ENCODE data around the gene CHMP4A. TPM values are rescaled to one million over a fixed set of nuclear protein-coding genes. Genes with fewer than 3 reads are reported as not detected.
A peak's percentile ranks its signal among the peaks of the same experiment; 100 is the strongest.
"Not testable (repeated sequence)": the region's sequence is repeated elsewhere in the genome, so short reads cannot be mapped to it uniquely, and the experiment has no call there.

CHMP4A gene
- total and polyA plus RNA-seq, 2 donors = 22.5 to 111 TPM

DNA sequence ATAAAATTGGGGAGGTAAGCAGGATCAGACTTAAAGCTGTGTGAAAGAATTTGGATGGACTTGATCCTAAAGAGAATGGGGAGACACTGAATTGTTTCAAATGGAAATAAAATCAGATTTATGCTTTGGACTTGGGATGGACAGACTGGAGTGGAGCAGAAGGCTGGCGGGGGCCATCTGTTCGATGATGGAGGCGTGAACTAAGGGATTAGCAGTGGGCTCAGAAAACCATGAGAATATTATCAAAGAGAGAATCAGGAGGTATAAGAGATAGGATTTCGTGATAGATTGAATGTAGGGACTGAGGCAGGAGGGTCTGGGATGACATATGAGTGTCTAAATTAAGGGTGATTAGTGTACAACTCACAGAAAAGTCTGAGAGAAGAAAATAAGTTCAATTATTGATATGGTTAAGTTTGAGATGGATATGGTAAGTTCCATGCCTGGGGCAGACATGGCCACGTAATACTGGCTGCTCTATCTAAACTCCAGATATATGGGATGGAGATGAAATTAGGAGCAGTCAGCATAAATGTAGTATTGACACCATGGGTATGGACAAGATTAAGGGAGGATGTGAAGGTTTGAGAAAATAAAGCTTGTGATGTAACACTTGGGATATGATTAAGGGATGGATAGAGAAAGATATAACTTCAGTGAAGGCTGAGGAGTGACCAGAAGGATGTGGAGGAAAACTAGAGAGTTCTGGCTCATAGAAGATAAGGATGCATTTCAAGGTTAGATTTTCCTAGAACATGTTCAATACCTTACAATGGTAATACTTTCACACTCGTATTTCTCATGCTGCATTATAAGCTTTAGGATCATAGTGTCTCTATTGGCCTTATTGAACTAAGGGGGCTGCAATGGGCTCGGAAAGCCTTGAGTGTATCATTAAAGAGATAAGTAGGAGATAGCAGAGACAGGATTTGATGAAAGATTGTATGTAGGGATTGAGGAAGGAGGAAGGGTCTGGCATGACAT, 8.8 kb downstream of the CHMP4A start:
- 90% methylated on average over 7 of the region's 7 CpGs for WGBS
- Histone ChIP-seq H3K36me3 (ENCODE audit: insufficient read depth) (peaks cover 2% of the 10 kb centered on the region), H3K27ac (ENCODE audit: low read depth) (no peak overlapping the region), H3K4me3 (ENCODE audit: low read depth, low read length) (no peak overlapping the region), H3K4me1 (ENCODE audit: insufficient read depth) (no peaks in the 10 kb centered on the region)
- DNase-seq (ENCODE audit: extremely low spot score) = no peak

DNA sequence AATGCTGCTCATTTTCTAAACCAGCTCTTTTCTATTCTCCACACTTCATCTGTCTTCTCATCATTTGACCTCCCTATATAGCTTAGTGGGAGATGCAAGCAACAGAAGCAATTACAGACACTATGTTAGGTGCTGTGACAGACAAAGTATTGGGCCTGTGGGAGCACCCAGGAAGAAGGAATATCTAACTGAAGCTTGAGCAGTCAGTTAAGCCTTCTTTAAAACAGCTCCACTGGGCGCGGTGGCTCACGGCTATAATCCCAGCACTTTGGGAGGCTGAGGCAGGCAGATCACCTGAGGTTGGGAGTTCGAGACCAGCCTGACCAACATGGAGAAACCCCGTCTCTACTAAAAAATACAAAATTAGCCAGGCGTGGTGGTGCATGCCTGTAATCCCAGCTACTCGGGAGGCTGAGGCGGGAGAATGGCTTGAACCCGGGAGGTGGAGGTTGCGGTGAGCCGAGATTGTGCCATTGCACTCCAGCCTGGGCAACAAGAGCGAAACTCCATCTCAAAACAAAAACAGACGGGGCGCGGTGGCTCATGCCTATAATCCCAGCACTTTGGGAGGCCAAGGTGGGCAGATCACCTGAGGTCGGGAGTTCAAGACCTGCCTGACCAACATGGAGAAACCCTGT, 9.9 kb downstream of the CHMP4A start:
- 97% methylated on average over 16 of the region's 16 CpGs for WGBS
- H3K4me3 ChIP-seq (ENCODE audit: low read depth, low read length); H3K4me1 ChIP-seq (ENCODE audit: insufficient read depth); DNase-seq (ENCODE audit: extremely low spot score); H3K27ac ChIP-seq (ENCODE audit: low read depth); H3K36me3 ChIP-seq (ENCODE audit: insufficient read depth): not testable (repeated sequence)

DNA sequence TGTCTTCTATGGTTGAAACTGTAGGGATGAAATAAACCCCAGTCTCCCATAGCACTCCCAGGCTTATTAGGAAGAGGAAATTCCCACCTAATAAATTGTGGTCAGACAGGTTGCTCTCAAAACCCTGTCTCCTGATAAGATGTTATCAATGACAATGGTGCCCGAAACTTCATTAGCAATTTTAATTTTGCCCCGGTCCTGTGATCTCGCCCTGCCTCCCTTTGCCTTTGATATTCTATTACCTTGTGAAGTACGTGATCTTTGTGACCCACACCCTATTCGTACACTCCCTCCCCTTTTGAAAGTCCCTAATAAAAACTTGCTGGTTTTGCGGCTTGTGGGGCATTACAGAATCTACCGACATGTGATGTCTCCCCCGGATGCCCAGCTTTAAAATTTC, 10.8 kb downstream of the CHMP4A start:
- not testable (repeated sequence) for DNase-seq (ENCODE audit: extremely low spot score); H3K27ac ChIP-seq (ENCODE audit: low read depth); H3K4me1 ChIP-seq (ENCODE audit: insufficient read depth); H3K4me3 ChIP-seq (ENCODE audit: low read depth, low read length); H3K36me3 ChIP-seq (ENCODE audit: insufficient read depth)
- 81% methylated on average over 8 of the region's 8 CpGs for WGBS

DNA sequence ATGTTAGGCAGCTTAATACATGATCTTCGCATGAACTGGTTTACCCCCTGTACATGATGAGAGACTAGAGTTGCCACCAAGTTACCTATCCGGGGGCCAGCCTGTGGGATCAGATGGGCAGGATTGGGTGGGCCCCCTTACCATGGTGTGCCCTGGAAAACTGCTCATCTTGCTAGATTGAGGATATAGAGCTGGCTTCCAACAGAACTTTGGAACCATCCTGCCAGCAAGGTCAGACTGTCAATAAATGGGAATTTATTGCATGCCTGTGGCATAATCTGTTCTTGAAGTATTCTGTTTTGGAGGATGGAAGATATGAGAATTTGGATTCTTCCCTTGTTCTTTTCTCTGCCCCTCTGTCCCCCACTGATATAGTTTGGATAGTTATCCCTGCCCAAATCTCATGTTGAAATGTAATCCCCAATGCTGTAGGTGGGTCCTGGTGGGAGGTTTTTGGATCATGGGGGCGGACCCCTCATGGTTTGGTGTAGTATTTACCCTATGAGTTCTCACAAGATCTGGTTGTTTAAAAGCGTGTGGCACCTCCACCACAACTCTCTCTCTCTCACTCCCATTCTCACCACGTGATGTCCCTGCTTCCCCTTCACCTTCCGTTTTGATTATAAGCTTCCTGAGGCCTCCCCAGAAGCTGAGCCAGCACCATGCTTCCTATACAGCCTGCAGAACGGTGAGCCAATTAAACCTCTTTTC, 14.3 kb downstream of the CHMP4A start:
- no peak for DNase-seq (ENCODE audit: extremely low spot score)
- Histone ChIP-seq H3K4me1 (ENCODE audit: insufficient read depth) (peaks cover 1% of the 10 kb centered on the region), H3K4me3 (ENCODE audit: low read depth, low read length) (no peak overlapping the region), H3K36me3 (ENCODE audit: insufficient read depth) (peaks cover 2% of the 10 kb centered on the region), H3K27ac (ENCODE audit: low read depth) (no peak overlapping the region)
- 82% methylated on average over 7 of the region's 7 CpGs for WGBS

DNA sequence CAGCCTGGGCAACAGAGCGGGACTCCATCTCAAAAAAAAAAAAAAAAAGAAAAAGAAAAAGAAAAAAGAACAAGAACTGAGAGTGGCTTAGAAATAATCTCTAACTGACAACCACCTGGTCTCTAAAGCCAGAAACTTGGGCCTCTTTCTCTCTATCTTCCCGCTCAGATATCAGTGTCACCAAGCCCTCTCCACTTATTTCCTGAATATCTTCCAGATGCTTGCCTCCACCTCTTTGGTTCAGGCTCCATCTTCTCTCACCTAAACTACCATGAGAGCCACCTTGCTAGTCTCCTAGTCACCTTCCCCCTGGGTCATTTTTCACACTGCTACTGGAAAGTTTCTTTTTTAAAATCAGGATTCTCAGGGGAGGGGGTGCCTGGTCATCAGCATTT, 16.2 kb downstream of the CHMP4A start:
- Histone ChIP-seq H3K4me1 (ENCODE audit: insufficient read depth) (peaks cover 1% of the 10 kb centered on the region), H3K27ac (ENCODE audit: low read depth) (no peak overlapping the region), H3K4me3 (ENCODE audit: low read depth, low read length) (no peak overlapping the region), H3K36me3 (ENCODE audit: insufficient read depth) (peaks cover 2% of the 10 kb centered on the region)
- no peak for DNase-seq (ENCODE audit: extremely low spot score)
- WGBS = 97% methylated on average over 2 of the region's 2 CpGs

DNA sequence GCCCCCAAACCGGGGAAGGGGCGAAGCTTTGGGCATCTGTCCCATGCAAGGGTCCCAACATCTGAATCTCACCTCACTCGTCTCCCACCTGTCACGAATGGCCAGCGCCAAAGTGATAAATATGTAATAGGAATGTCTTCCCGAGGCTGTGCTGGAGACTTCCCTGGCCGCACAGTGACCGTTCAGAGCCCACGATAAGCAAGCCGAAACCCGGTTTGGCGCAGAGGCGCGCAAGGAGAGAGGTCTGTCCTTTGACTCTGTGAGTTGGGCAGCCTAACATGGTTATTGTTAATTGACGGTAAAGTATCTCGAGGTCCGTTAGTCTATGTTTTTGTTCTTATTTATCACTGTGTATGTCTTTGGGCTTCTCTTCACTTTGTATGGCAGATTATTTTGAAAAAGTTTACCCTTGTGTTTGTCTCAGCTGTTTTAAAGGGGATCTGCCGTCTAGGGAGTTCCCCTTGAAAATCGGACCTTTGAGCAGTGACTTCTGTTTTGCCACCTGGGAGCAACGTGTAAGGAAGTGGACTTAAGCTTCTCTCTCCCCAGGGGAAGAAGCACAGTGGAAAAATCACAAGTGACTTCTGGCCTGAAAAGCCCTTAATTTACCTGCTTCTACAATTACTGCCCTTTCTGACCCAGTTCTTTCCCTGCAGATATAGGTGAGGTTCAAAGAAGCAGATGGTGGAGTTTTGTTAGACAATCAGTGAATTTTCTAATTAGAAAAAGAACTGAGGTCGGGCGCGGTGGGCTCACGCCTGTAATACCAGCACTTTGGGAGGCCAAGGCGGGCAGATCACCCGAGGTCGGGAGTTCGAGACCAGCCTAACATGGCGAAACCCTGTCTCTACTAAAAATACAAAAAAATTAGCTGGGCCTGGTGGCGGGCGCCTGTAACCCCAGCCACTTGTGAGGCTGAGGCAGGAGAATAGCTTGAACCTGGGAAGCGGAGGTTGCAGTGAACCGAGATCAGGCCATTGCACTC, 16.9 kb downstream of the CHMP4A start:
- H3K4me1 ChIP-seq (ENCODE audit: insufficient read depth) = peaks cover 1% of the 10 kb centered on the region
- peak overlapping the region; percentile 67 for H3K4me3 ChIP-seq (ENCODE audit: low read depth, low read length)
- 36% methylated on average over 33 of the region's 33 CpGs for WGBS
- peaks cover under 1% of the 10 kb centered on the region for H3K36me3 ChIP-seq (ENCODE audit: insufficient read depth)
- DNase-seq (ENCODE audit: extremely low spot score) = no peak
- H3K27ac ChIP-seq (ENCODE audit: low read depth) = peak overlapping the region; percentile 94

DNA sequence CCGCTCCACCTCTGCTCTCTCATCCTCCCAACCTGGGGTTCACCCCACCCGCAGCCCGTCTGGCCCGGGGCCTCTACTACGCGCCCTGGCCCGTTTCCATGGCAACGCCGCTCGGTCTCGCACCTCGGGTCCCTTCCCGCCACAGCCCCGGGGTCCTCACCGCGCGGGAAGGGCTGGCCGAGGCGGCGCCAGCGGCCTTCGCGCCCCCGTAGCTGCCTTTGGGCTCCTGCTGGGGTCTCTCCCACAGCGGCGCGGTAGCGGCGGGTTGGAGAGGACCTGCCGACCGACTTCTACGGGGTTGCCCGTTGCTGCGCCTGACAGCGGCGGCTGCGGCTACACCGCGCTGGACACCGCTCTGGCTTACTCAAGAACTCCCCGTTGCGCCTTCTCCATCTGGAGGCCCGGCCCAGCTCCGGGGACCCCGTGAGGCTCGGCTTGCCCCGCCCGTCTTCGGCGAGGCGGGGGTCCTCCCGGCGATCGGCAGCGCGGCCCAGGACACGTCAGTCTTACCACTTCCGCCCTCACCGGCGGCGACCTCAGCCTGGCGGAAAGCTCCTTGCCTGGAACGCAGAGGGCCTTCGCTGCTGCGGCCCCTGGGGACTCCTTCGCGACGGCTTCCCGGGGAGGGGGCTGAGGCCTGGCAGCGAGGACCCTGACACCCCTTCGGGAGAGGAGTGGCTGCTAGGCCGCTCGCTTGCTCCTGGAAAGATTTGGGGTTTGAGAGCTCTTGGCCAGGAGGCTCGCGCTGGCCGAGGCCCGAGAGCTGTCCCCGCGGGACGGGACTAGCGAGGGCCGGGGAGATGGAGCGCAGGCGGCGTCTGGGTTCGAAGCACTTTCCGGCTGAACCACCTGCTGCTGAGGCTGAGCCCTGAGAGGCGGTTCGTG, 17.9 kb downstream of the CHMP4A start, which contains the start of gene TM9SF1:
Gene TM9SF1 (minus strand): TSS at position 256 of the 885 bp plus-strand sequence. CDS start 422 bp downstream, outside the sequence.
- under 1% methylated on average over 89 of the region's 89 CpGs for WGBS
- no peaks in the 10 kb centered on the region for H3K36me3 ChIP-seq (ENCODE audit: insufficient read depth)
- DNase-seq (ENCODE audit: extremely low spot score) = peak; percentile 57
- peaks cover 1% of the 10 kb centered on the region for H3K4me1 ChIP-seq (ENCODE audit: insufficient read depth)
- peak within 1 kb of the TSS; percentile 67 for H3K4me3 ChIP-seq (ENCODE audit: low read depth, low read length)
- peak within 1 kb of the TSS; percentile 94 for H3K27ac ChIP-seq (ENCODE audit: low read depth)

DNA sequence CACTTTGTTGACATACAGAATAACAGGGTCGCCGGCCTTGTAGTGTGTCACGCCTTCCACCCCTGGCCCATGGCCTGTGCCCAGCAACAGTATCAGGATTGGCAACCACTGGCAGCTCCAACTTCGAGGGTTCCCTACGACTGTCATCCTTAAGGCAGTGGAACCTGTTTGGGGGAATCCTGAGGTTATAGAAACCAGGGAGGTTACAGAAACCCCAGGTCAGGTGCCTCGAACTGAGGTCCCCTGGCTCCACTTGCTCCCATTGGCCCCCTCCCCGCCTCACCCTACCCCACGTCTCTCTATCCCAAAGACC, 18.5 kb downstream of the CHMP4A start:
- DNase-seq (ENCODE audit: extremely low spot score) = no peak
- H3K36me3 ChIP-seq (ENCODE audit: insufficient read depth) = no peaks in the 10 kb centered on the region
- peaks cover 1% of the 10 kb centered on the region for H3K4me1 ChIP-seq (ENCODE audit: insufficient read depth)
- WGBS = 56% methylated on average over 8 of the region's 8 CpGs
- H3K27ac ChIP-seq (ENCODE audit: low read depth) = peak overlapping the region; percentile 94
- peak overlapping the region; percentile 67 for H3K4me3 ChIP-seq (ENCODE audit: low read depth, low read length)

DNA sequence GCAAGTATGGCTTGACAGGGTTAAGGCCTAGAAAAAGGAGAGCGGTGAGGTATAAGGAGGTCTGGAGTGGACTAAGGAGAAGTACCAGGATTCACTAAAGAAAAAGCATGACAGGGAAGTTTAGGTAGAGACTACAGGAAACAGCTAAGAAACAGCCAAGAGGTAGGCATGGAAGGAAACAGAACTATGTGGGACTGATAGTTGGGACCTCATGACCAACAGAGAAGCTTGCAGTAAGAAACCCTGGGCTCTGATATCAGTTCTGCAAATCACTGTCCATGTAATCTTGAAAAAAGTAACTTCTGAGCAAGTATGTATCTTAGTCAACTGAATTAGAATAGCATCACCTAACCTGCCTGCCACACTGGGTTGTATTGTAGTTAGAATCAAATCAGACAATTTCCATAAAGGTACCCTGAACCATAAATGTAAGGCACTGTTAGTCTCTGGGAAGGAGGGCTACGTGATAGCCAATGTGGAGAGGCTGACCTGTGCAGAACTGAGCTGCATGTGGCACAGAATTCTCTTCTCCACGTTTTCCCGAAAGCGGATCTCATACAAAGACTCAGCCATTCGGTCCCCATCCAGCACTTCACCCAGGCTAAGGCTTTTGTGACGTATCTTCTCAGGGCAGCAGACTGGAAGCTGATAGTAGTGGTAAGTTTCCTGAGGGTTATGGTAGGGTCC, 19.0 kb downstream of the CHMP4A start:
- Histone ChIP-seq H3K27ac (ENCODE audit: low read depth) (no peak overlapping the region), H3K36me3 (ENCODE audit: insufficient read depth) (no peaks in the 10 kb centered on the region), H3K4me3 (ENCODE audit: low read depth, low read length) (peak overlapping the region; percentile 67), H3K4me1 (ENCODE audit: insufficient read depth) (peaks cover 1% of the 10 kb centered on the region)
- 81% methylated on average over 7 of the region's 7 CpGs for WGBS
- no peak for DNase-seq (ENCODE audit: extremely low spot score)

DNA sequence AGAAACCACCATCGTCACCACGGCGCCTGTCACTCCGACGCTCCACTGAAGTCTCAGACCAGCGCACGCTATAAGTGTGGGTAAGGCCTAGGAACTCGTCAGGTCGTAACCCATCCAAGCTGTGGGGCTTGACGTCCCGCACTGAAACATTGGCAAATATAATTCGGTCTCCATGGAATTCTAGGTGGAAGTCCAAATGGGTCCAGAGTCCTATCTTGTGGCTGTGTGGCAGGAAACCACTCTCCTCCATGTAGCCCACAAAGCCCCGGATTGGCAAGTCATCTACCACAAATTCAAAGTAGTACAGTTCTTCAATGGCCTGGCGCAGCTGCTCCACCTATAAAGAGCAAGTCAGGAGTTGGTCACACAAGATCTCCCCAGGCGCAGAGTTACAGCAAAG, 20.4 kb downstream of the CHMP4A start:
- Histone ChIP-seq H3K27ac (ENCODE audit: low read depth) (no peak overlapping the region), H3K4me1 (ENCODE audit: insufficient read depth) (peaks cover 1% of the 10 kb centered on the region), H3K4me3 (ENCODE audit: low read depth, low read length) (no peak overlapping the region), H3K36me3 (ENCODE audit: insufficient read depth) (no peaks in the 10 kb centered on the region)
- 97% methylated on average over 15 of the region's 15 CpGs for WGBS
- no peak for DNase-seq (ENCODE audit: extremely low spot score)

DNA sequence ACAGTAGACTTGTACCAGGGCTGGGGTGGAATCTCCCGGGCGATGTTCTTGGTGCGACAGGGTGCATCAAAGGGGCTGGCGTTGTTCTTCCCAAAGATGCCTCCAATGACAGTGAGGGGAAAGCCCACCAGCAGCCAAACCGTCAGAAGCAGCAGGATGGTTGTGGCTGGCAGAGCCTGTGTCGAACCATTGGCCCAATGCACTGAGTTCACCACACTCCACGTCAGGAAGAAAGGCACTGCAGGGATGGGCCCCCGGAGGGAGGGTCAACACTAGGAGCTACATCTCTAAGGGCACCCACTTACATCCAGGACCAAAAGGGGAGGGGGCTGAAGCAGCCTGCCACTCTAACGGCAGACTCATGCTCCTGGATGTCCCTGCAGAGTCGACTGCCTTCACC, 22.9 kb downstream of the CHMP4A start:
- no peak for DNase-seq (ENCODE audit: extremely low spot score)
- H3K4me3 ChIP-seq (ENCODE audit: low read depth, low read length) = no peak overlapping the region
- no peaks in the 10 kb centered on the region for H3K4me1 ChIP-seq (ENCODE audit: insufficient read depth)
- no peaks in the 10 kb centered on the region for H3K36me3 ChIP-seq (ENCODE audit: insufficient read depth)
- 92% methylated on average over 10 of the region's 10 CpGs for WGBS
- no peak overlapping the region for H3K27ac ChIP-seq (ENCODE audit: low read depth)

DNA sequence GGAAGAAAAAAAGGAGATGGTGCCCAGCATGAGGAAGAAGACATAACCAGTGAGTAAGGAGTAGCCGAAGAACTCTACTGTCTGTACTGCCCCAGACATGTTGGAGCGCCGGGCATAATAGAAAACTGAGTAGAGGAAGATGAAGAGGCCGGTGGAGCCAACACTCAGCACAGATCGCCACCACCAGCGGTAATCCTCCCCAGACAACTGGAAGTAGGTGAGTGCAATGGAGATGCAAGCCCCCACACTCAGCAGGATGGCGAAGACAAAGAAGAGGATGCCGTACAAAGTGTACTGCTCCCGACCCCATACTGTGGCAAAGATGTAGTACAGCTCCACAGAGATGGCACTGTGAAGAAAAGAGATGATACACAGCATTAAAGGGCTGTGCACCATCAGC, 23.8 kb downstream of the CHMP4A start:
- 94% methylated on average over 9 of the region's 9 CpGs for WGBS
- no peak overlapping the region for H3K4me3 ChIP-seq (ENCODE audit: low read depth, low read length)
- DNase-seq (ENCODE audit: extremely low spot score) = no peak
- no peak overlapping the region for H3K27ac ChIP-seq (ENCODE audit: low read depth)
- no peaks in the 10 kb centered on the region for H3K4me1 ChIP-seq (ENCODE audit: insufficient read depth)
- no peaks in the 10 kb centered on the region for H3K36me3 ChIP-seq (ENCODE audit: insufficient read depth)

Measured in urinary bladder (tissue), 4 donors.